Activated T-helper 1 cell treated with anti-CD3 and anti-CD28 coated beads, Interleukin-12 subunit alpha, Interleukin-12 subunit beta, Interleukin-2, Interleukin-4 antibody, amounts not matched to agents 30 ng/mL and 10 ng/mL and 1 ng/mL, durations not matched to agents 14 hours and 24 hours and 36 hours (primary cell): ENCODE results near the gene ESR2. TPM values are rescaled to one million over a fixed set of nuclear protein-coding genes. Genes with fewer than 3 reads are reported as not detected.
"Not testable (repeated sequence)": the region's sequence is repeated elsewhere in the genome, so short reads cannot be mapped to it uniquely, and the experiment has no call there.

Experiments used
- DNase-seq: peaks from one replicate; pipeline ENCODE4 v3.0.0; 2021; ENCODE audit warnings: low spot score
- H3K27ac Mint-ChIP-seq: one replicate; pipeline ENCODE4 v1.8.0; 2021; ENCODE audit warnings: mild to moderate bottlenecking, mixed read lengths
- H3K27me3 Mint-ChIP-seq: one replicate; pipeline ENCODE4 v1.8.0; 2022; ENCODE audit warnings: mild to moderate bottlenecking, moderate library complexity, mixed read lengths; ENCODE audit not compliant: insufficient read depth
- H3K36me3 Mint-ChIP-seq: one replicate; pipeline ENCODE4 v1.8.0; 2021; ENCODE audit warnings: low read depth, mixed read lengths
- H3K4me1 Mint-ChIP-seq: one replicate; pipeline ENCODE4 v1.8.0; 2021; ENCODE audit warnings: low read depth, mixed read lengths
- H3K4me3 Mint-ChIP-seq: one replicate; pipeline ENCODE4 v1.8.0; 2021; ENCODE audit warnings: mild to moderate bottlenecking, moderate library complexity, mixed read lengths
- H3K9me3 Mint-ChIP-seq: one replicate; pipeline ENCODE4 v1.8.0; 2021; ENCODE audit warnings: mixed read lengths
- intact Hi-C: fragments of 100-400 bp; cut with micrococcal nuclease; formaldehyde crosslinking; loops from one replicate; pipeline ENCODE4 v1.15.1; 2024
- total RNA-seq: library from RNA; stranded (reverse); gene quantifications from 2 replicates; pipeline ENCODE4 v1.2.3, GENCODE V29; 2022

The ESR2 gene
- total RNA-seq, 1 donor from 2014 or later, result 0.10 TPM

DNA sequence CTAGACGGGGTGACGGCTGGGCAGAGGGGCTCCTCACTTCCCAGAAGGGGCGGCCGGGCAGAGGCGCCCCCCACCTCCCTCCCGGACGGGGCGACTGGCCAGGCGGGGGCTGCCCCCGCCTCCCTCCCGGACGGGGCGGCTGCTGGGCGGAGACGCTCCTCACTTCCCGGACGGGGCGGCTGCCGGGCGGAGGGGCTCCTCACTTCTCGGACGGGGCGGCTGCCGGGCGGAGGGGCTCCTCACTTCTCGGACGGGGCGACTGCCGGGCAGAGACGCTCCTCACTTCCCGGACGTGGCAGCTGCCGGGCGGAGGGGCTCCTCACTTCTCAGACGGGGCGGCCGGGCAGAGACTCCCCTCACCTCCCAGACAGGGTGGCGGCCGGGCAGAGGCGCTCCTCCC, 111.3 kb downstream of the ESR2 start:
- not testable (repeated sequence) for H3K4me1 Mint-ChIP-seq
- peaks cover 26% of the 10 kb centered on the region for H3K36me3 Mint-ChIP-seq

DNA sequence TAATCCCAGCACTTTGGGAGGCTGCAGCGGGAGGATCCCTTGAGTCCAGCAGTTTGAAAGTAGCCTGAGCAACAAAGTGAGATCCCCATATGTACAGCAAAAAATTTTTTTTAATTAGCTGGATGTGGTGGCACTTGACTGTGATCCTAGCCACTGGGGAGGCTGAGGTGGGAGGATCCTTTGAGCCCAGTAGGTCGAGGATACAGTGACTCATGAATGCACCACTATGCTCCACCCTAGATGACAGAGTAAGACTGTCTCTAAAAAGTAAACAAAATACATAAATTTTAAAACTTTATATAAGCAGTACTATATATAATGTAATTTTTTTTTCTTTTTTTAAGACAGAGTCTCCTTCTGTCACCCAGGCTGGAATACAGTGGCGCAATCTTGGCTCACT, 115.4 kb downstream of the ESR2 start:
- no peaks in the 10 kb centered on the region for H3K27me3 Mint-ChIP-seq
- H3K4me3 Mint-ChIP-seq, result no peak overlapping the region
- H3K36me3 Mint-ChIP-seq, result peaks cover 35% of the 10 kb centered on the region
- H3K27ac Mint-ChIP-seq, result no peak overlapping the region
- intact Hi-C loops, result loop anchor here (10.0 kb wide), 1 partner anchor 326 kb away; the partner anchor contains the start of genes ZBTB1 and ZBTB25
- no peaks in the 10 kb centered on the region for H3K9me3 Mint-ChIP-seq
- peaks cover 11% of the 10 kb centered on the region for H3K4me1 Mint-ChIP-seq
- DNase-seq, result no peak

More for the DNA sequence above, 111.3 kb downstream of the ESR2 start:
- DNase-seq, H3K9me3 Mint-ChIP-seq, H3K27ac Mint-ChIP-seq, H3K27me3 Mint-ChIP-seq, H3K4me3 Mint-ChIP-seq, intact Hi-C loops: not testable (repeated sequence)

DNA sequence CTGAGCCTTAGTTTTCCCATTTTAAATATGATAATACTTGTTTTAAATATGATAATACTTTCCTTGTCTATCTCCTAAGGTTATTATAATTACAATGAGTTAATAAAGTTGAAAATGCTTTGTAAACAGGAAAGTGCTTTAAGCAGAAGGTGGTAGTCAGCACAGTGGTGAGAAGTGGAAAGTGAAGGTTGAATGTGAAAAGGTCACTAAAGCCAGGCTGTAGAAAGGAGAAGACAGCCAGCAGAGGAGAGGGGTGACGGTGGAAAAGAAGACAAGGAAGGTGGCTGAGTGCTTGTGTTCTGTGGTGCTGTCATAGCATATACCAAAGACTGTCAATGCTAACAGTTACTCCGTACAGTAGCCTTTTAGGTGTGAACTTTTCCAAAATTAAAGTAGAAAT, 117.8 kb downstream of the ESR2 start:
- intact Hi-C loops, result loop anchor here (10.0 kb wide), 1 partner anchor 328 kb away; the partner anchor contains the start of genes ZBTB1 and ZBTB25
- Mint-ChIP-seq H3K9me3 (no peaks in the 10 kb centered on the region), H3K27ac (peak overlapping the region; percentile 59), H3K27me3 (no peaks in the 10 kb centered on the region), H3K36me3 (peaks cover 38% of the 10 kb centered on the region), H3K4me3 (no peak overlapping the region), H3K4me1 (peaks cover 11% of the 10 kb centered on the region)
- DNase-seq, result no peak

DNA sequence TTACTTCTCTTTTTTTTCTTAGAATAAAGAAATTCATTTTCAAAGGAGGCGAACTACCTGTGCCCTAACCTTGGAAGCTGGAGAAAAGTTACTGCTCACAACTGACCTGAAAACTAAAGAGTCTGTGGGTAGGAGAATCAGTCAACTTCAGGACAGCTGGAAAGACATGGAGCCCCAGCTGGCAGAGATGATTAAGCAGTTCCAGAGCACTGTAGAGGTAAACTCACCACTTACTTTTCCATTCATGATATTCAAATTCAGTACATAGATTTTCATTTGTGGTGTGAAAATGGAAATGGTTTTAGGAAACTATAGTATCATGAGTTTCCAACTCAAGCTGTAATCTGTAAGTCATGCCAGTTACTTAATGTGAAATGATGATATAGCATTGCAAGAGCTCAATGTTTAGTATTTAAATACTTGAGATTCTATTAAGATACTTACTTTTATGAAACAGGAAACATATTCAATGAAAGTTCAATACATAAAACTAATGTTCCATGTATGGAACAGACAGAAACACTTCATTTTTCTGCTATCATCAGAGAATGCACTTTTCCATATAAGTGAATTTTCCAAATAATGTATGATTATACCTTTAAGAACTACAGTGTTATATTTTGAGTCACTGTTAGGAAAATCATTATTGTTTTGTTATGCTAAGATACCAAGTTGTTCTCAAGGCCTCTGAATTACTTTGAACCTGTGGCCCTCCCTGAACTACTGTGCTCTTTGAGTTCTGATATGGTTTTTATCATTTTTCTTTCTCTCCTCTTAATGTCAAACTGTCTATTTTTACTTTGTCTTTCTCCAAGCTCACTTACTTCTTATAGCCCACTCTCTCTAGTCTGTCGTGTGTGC, 119.0 kb downstream of the ESR2 start:
- H3K4me3 Mint-ChIP-seq, result no peak overlapping the region
- no peaks in the 10 kb centered on the region for H3K27me3 Mint-ChIP-seq
- intact Hi-C loops, result loop anchor here (2.0 to 10.0 kb wide), 3 partner anchors 58 to 330 kb away; partner anchors contain the start of genes ZBTB1 and ZBTB25
- no peaks in the 10 kb centered on the region for H3K9me3 Mint-ChIP-seq
- peaks cover 36% of the 10 kb centered on the region for H3K36me3 Mint-ChIP-seq
- DNase-seq, result no peak
- peaks cover 11% of the 10 kb centered on the region for H3K4me1 Mint-ChIP-seq
- H3K27ac Mint-ChIP-seq, result peak overlapping the region; percentile 46

DNA sequence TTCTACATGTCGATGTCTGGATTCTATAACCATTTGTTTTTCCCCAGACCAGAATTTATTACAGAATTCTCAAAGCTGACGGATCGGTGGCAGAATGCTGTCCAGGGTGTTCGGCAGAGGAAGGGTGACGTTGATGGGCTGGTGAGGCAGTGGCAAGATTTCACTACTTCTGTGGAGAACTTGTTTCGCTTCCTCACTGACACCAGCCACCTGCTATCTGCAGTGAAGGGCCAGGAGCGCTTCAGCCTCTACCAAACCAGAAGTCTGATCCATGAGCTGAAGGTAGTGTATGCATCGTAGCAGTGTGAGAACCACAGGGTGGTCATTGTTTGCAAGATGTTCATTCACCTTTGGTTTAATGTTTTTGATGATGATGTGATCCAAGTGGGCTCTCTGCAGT, 124.0 kb downstream of the ESR2 start:
- H3K27ac Mint-ChIP-seq, result no peak overlapping the region
- no peaks in the 10 kb centered on the region for H3K9me3 Mint-ChIP-seq
- peaks cover 24% of the 10 kb centered on the region for H3K36me3 Mint-ChIP-seq
- H3K4me1 Mint-ChIP-seq, result peaks cover 4% of the 10 kb centered on the region
- intact Hi-C loops, result loop anchor here (10.0 kb wide), 1 partner anchor 335 kb away; the partner anchor contains the start of genes ZBTB1 and ZBTB25
- DNase-seq, result no peak
- no peak overlapping the region for H3K4me3 Mint-ChIP-seq
- no peaks in the 10 kb centered on the region for H3K27me3 Mint-ChIP-seq

DNA sequence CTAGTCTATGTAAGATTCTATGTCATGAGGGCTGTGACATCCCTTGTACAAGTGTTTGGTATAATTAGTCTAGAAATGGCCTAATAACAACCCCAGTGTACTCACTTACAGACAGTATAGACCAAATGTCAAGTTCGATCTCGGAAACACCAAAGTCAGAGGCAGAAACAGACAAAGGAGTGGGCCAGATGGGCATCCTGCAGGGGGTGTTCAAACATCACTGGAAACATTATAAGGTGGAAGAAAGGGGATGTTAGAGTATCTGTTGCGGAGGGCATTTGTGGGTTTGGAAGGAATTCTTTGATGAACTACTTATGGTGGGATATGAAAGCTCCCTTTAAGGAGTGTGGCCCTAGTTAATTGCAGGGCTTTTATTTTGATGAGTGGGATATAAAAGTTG, 134.6 kb downstream of the ESR2 start:
- Mint-ChIP-seq H3K27ac (no peak overlapping the region), H3K36me3 (peaks cover 29% of the 10 kb centered on the region), H3K4me1 (no peaks in the 10 kb centered on the region), H3K9me3 (no peaks in the 10 kb centered on the region), H3K27me3 (no peaks in the 10 kb centered on the region), H3K4me3 (no peak overlapping the region)
- no peak for DNase-seq
- intact Hi-C loops, result loop anchor here (10.0 kb wide), 1 partner anchor 135 kb away; no protein-coding TSS in a partner anchor

DNA sequence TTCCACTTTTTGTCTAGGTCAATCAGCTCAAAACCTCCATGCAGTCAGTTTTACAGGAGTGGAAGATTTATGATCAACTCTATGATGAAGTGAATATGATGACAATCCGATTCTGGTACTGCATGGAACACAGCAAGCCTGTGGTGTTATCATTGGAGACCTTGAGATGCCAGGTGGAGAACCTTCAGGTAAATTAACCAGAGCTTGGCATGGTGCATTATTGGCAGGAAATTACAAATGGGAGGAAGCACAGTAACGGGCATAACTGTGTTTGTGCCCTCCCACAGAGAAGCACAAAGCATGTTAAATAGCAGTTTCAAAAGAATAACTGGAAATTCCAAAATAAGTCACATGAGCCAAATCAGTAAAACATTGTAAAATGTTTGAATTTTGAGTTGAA, 135.6 kb downstream of the ESR2 start:
- intact Hi-C loops, result loop anchor here (10.0 kb wide), 1 partner anchor 134 kb away; no protein-coding TSS in a partner anchor
- Mint-ChIP-seq H3K36me3 (peaks cover 33% of the 10 kb centered on the region), H3K9me3 (no peaks in the 10 kb centered on the region), H3K4me1 (no peaks in the 10 kb centered on the region), H3K4me3 (no peak overlapping the region), H3K27me3 (no peaks in the 10 kb centered on the region), H3K27ac (no peak overlapping the region)
- no peak for DNase-seq

DNA sequence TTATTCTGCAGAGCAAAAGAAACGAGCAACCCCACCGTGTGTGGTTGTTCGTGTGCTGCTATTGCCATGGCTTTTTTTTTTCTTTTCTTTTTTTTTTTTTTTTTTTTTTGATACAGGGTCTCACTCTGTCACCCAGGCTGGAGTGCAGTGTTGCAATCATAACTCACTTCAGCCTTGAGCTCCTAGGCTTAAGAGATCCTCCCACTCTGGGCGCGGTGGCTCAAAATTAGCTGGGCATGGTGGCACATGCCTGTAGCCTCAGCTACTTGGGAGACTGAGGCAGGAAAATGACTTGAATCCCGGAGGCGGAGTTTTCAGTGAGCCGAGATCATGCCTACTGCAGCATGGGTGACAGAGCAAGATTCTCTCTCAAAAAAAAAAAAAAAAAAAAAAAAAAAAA, 144.2 kb downstream of the ESR2 start:
- no peak overlapping the region for H3K4me3 Mint-ChIP-seq
- peaks cover 32% of the 10 kb centered on the region for H3K36me3 Mint-ChIP-seq
- DNase-seq, result no peak
- no peaks in the 10 kb centered on the region for H3K4me1 Mint-ChIP-seq
- intact Hi-C loops, result loop anchor here (10.0 kb wide), 1 partner anchor 125 kb away; no protein-coding TSS in a partner anchor
- H3K27ac Mint-ChIP-seq, result no peak overlapping the region
- no peaks in the 10 kb centered on the region for H3K27me3 Mint-ChIP-seq
- no peaks in the 10 kb centered on the region for H3K9me3 Mint-ChIP-seq

DNA sequence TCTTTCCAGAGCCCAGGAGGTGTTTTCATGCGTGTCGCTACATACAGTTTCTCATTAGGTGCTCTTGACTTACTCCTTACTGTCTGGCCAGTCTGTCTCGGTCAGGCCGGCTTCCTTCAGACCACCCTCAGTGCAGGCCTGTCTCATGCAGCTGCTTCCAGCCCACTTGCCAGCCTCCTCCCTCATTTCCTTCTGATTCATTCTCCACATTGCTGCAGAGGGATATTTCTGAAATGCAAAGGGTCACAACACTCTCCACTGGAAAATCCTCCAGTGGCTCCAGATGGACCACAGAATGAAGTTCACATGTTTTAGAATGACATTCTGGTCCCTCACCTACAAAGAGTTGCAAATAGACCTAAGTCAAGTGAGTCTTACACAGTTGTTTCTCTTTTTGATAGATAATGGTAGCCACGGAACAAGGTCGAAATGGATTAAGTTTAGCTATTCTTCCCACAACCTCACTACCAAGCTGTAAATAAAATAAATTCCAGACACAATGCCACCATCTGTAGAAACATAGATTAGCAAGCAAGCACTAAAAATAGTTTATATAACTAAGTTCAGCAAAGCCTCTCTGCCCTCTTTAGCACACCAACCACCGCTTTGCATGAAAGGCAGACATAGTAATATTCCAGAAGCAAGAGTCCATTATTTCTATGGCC, 146.9 kb downstream of the ESR2 start:
- intact Hi-C loops, result no loop called here
- Mint-ChIP-seq H3K9me3 (no peaks in the 10 kb centered on the region), H3K4me1 (no peaks in the 10 kb centered on the region), H3K27ac (no peak overlapping the region), H3K36me3 (peaks cover 20% of the 10 kb centered on the region), H3K4me3 (no peak overlapping the region), H3K27me3 (no peaks in the 10 kb centered on the region)
- DNase-seq, result no peak

DNA sequence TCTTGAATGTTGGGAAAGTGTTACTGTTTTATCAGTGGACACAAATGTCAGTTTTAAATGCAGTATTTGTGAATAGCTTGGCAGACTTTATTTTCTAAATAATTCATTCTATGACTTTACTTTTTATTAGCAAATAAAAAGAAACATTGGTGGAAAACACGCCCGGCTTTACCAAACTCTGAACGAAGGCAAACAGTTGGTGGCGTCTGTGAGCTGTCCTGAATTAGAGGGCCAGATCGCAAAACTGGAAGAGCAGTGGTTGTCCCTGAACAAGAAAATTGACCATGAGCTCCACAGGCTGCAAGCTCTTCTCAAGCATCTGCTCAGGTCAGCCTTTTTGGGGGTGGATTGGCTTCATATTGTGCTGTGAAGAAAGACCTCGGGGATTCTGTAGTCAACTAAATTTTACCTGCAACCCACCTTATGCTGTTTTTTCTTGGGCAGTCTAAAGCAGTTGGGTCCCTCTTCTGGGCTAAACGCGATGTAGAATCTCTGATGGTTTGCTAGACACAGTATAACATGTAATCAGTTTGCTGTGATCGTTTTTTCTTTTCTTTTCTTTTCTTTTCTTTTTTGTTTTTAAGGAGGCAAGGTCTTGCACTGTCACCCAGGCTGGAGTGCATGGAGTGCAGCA, 156.4 kb downstream of the ESR2 start:
- Mint-ChIP-seq H3K4me3 (no peak overlapping the region), H3K27me3 (no peaks in the 10 kb centered on the region), H3K9me3 (no peaks in the 10 kb centered on the region), H3K4me1 (no peaks in the 10 kb centered on the region), H3K36me3 (peaks cover 29% of the 10 kb centered on the region), H3K27ac (no peak overlapping the region)
- no peak for DNase-seq
- intact Hi-C loops, result loop anchor here (2.0 kb wide), 1 partner anchor 165 kb away; no protein-coding TSS in a partner anchor

DNA sequence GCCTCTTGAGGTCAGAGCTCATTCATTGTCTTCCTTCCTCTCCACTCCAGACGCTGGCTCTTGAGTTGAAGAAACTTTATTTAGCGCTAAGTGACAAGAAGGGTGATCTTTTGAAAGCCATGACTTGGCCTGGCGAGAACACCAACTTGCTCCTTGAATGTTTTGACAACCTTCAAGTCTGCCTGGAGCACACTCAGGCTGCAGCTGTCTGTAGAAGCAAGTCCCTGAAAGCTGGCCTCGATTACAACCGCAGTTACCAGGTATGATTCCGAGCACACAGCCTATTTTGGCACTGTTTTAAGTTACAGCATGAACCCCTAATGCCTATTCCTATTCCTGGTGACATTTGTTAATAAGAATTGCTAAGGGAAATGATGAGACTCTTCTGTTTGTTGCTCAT, 167.6 kb downstream of the ESR2 start:
- no peak overlapping the region for H3K4me3 Mint-ChIP-seq
- H3K36me3 Mint-ChIP-seq, result peaks cover 54% of the 10 kb centered on the region
- no peaks in the 10 kb centered on the region for H3K4me1 Mint-ChIP-seq
- H3K27ac Mint-ChIP-seq, result no peak overlapping the region
- intact Hi-C loops, result loop anchor here (5.0 kb wide), 1 partner anchor 329 kb away; no protein-coding TSS in a partner anchor
- no peaks in the 10 kb centered on the region for H3K9me3 Mint-ChIP-seq
- DNase-seq, result no peak
- no peaks in the 10 kb centered on the region for H3K27me3 Mint-ChIP-seq

DNA sequence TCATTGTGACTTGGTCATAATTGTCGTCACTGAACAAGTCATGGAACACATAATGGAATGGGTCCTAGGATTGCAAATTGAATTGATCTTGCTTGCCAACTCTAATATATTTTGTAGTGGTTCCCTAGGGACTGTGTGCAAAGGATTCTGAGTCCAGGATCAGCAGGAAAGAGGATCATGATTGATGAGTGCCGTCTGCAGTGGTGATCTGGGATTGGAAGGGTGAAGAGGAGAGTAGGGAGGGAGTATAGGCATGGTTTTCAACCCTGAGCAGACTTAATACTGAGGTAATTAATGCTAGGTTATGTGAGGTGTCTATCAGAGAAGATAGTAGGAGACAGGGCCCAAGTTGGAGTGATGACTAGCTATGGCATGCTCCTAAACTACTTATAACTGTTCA, 168.9 kb downstream of the ESR2 start:
- intact Hi-C loops, result loop anchor here (5.0 kb wide), 1 partner anchor 328 kb away; no protein-coding TSS in a partner anchor
- peaks cover 49% of the 10 kb centered on the region for H3K36me3 Mint-ChIP-seq

More for the DNA sequence above, 168.9 kb downstream of the ESR2 start:
- H3K4me3 Mint-ChIP-seq, result no peak overlapping the region
- DNase-seq, result no peak
- no peaks in the 10 kb centered on the region for H3K9me3 Mint-ChIP-seq
- H3K4me1 Mint-ChIP-seq, result no peaks in the 10 kb centered on the region
- no peak overlapping the region for H3K27ac Mint-ChIP-seq
- no peaks in the 10 kb centered on the region for H3K27me3 Mint-ChIP-seq
